Keratinocyte (primary cell): ENCODE results near the gene FBN1. TPM values are rescaled to one million over a fixed set of nuclear protein-coding genes. Genes with fewer than 3 reads are reported as not detected.

Experiments used
- DNase-seq: peaks from one replicate; pipeline ENCODE4 v3.0.0-alpha.2; 2011; ENCODE audit warnings: low read depth, missing footprints, low spot score
- FAIRE-seq: peaks from 2 replicates; lab custom pipeline; 2011; peaks lifted over from hg19 to GRCh38; lab: Jason Lieb, UNC
- H2AFZ ChIP-seq: 2 replicates; pipeline ENCODE4 v1.6.0; 2012; ENCODE audit warnings: low read length, control low read depth, inconsistent platforms; ENCODE audit not compliant: control insufficient read depth
- H3K27ac ChIP-seq: 2 replicates; pipeline ENCODE4 v1.5.1; 2011; ENCODE audit warnings: low read length; ENCODE audit not compliant: control insufficient read depth, insufficient read depth
- H3K27me3 ChIP-seq: 3 replicates; pipeline ENCODE4 v1.6.0; 2011; ENCODE audit warnings: low read length; ENCODE audit not compliant: control insufficient read depth, insufficient read depth; ENCODE audit errors: extremely low read depth
- H3K36me3 ChIP-seq, 2 experiments: 2 replicates in 1 of 2; 3 replicates in 1 of 2; pipeline ENCODE4 v1.5.1; 2011; ENCODE audit warnings: low read length in 2 of 2, mild to moderate bottlenecking in 1 of 2; ENCODE audit not compliant: control insufficient read depth in 2 of 2, insufficient read depth in 2 of 2; ENCODE audit errors: extremely low read depth in 1 of 2
- H3K4me1 ChIP-seq: 3 replicates; pipeline ENCODE4 v1.5.1; 2011; ENCODE audit warnings: low read length; ENCODE audit not compliant: control insufficient read depth, insufficient read depth; ENCODE audit errors: extremely low read depth
- H3K4me2 ChIP-seq: 3 replicates; pipeline ENCODE4 v1.6.0; 2011; ENCODE audit warnings: low read depth, low read length; ENCODE audit not compliant: control insufficient read depth, insufficient read depth; ENCODE audit errors: extremely low read depth
- H3K4me3 ChIP-seq, 3 experiments: fragments of 200-600 bp in 1 of 3; sonication (generic) in 1 of 3; 2 replicates in 2 of 3; 3 replicates in 1 of 3; pipeline ENCODE4 v1.5.1; 2011 to 2016; ENCODE audit warnings: low read length in 3 of 3, mild to moderate bottlenecking in 3 of 3, control low read depth in 2 of 3, inconsistent platforms in 1 of 3, low read depth in 1 of 3, mixed read lengths in 1 of 3, mixed run types in 1 of 3, moderate library complexity in 1 of 3; ENCODE audit not compliant: control insufficient read depth in 2 of 3, insufficient read depth in 2 of 3; ENCODE audit errors: extremely low read depth in 1 of 3
- H3K79me2 ChIP-seq: 2 replicates; pipeline ENCODE4 v1.6.0; 2012; ENCODE audit warnings: low read length; ENCODE audit not compliant: control insufficient read depth, insufficient read depth
- H3K9ac ChIP-seq: 3 replicates; pipeline ENCODE4 v1.6.0; 2011; ENCODE audit warnings: low read length; ENCODE audit not compliant: control insufficient read depth, insufficient read depth; ENCODE audit errors: extremely low read depth
- H3K9me1 ChIP-seq: 3 replicates; pipeline ENCODE4 v1.6.0; 2011; ENCODE audit warnings: low read length; ENCODE audit not compliant: control insufficient read depth, insufficient read depth; ENCODE audit errors: extremely low read depth
- H3K9me3 ChIP-seq: 2 replicates; pipeline ENCODE4 v1.5.1; 2012; ENCODE audit warnings: low read depth, low read length; ENCODE audit not compliant: control insufficient read depth
- H4K20me1 ChIP-seq: 3 replicates; pipeline ENCODE4 v1.6.0; 2011; ENCODE audit warnings: low read length; ENCODE audit not compliant: control insufficient read depth, insufficient read depth; ENCODE audit errors: extremely low read depth
- CTCF ChIP-seq, 3 experiments: IDR thresholded peaks in 1 of 3; conservative IDR thresholded peaks in 1 of 3; optimal IDR thresholded peaks in 1 of 3; 2 replicates in 2 of 3; 3 replicates in 1 of 3; pipeline versions ENCODE3 to v1.5.1; 2011; ENCODE audit warnings: low read length in 3 of 3, mild to moderate bottlenecking in 3 of 3, moderate library complexity in 2 of 3, control low read depth in 1 of 3, inconsistent platforms in 1 of 3; ENCODE audit not compliant: insufficient read depth in 2 of 3; ENCODE audit errors: extremely low read depth in 1 of 3
- EZH2 ChIP-seq: IDR thresholded peaks from one replicate; pipeline ENCODE4 v1.6.1; 2012; ENCODE audit warnings: inconsistent platforms, mild to moderate bottlenecking, low read length, moderate library complexity
- dilution Hi-C: fragments of 300-500 bp; cut with MboI; formaldehyde crosslinking; loops from one replicate; pipeline ENCODE4 v1.7.0; 2020; ENCODE audit warnings: low sequenced_read_pairs; ENCODE audit not compliant: extremely low pct_ligation_motif_present
- polyA plus RNA-seq, 5 experiments: library from polyadenylated mRNA; depleted of rRNA in 3 of 5; stranded (reverse) in 3 of 5; stranded (forward) in 1 of 5; unstranded in 1 of 5; fragments of >200 nt; gene quantifications; 1 replicate in 1 of 5; 2 replicates in 3 of 5; 3 replicates in 1 of 5; pipeline versions ENCODE4 v1.2.1 to v1.2.3, GENCODE V29; 2011 to 2012; ENCODE audit warnings: missing spikeins in 2 of 5, low read depth in 1 of 5, low replicate concordance in 1 of 5

The FBN1 gene
- polyA plus RNA-seq, 1 donor (not counting 4 experiments of a cell fraction or from before 2014, with no cell fraction given) = 3.5 TPM

GRCh38 chr15:48493084-48493762, 152.3 kb downstream of the FBN1 start:
- dilution Hi-C loops = no loop called here
- DNase-seq (no peak), FAIRE-seq (no peak)
- no peaks in the 10 kb centered on the region for H3K9me1 ChIP-seq
- H2AFZ ChIP-seq = no peak overlapping the region
- H3K79me2 ChIP-seq = no peaks in the 10 kb centered on the region
- H3K9me3 ChIP-seq = no peaks in the 10 kb centered on the region
- H3K27me3 ChIP-seq = no peaks in the 10 kb centered on the region
- no peak overlapping the region for H3K4me2 ChIP-seq
- no peak overlapping the region for H3K4me3 ChIP-seq
- peaks cover 5% of the 10 kb centered on the region for H3K4me1 ChIP-seq
- H4K20me1 ChIP-seq = no peaks in the 10 kb centered on the region
- no peak overlapping the region for H3K9ac ChIP-seq
- TF ChIP-seq CTCF (optimal IDR thresholded peaks at IDR 0.05 in 1 of 3, IDR thresholded peaks at IDR 0.05 in 1 of 3, conservative IDR thresholded peaks at IDR 0.05 in 1 of 3; ENCODE audit: extremely low read depth in 1 of 3, insufficient read depth in 2 of 3, low read length in 3 of 3) (no peak), EZH2 (no peak)
- no peak overlapping the region for H3K27ac ChIP-seq
- no peaks in the 10 kb centered on the region for H3K36me3 ChIP-seq

DNA sequence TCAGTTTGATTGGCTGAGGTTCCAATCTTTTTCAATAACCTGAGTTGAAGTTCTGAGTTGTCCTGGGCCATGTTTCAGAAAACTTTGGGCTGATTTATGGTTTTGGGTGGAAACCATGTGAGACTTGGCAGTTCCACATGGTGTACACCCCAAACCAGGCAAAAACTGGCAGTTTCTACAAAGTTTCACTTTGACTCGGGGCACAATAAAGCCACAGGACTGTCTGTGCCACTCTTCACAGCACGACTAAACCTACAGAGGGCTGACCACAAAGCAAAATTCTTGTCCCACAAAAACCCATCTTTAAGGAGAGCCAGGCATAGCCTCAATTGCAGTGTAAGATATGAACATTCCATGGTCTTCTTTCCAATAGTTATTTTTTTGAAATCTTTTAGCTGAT, 159.3 kb downstream of the FBN1 start:
- Histone ChIP-seq H3K36me3 (no peaks in the 10 kb centered on the region), H3K9me1 (no peaks in the 10 kb centered on the region), H2AFZ (no peak overlapping the region), H4K20me1 (no peaks in the 10 kb centered on the region), H3K4me2 (no peak overlapping the region), H3K9ac (no peak overlapping the region), H3K79me2 (no peaks in the 10 kb centered on the region), H3K9me3 (no peaks in the 10 kb centered on the region), H3K4me1 (no peaks in the 10 kb centered on the region), H3K4me3 (no peak overlapping the region), H3K27me3 (no peaks in the 10 kb centered on the region), H3K27ac (no peak overlapping the region)
- FAIRE-seq = no peak
- no peak for DNase-seq
- TF ChIP-seq CTCF (optimal IDR thresholded peaks at IDR 0.05 in 1 of 3, IDR thresholded peaks at IDR 0.05 in 1 of 3, conservative IDR thresholded peaks at IDR 0.05 in 1 of 3; ENCODE audit: extremely low read depth in 1 of 3, insufficient read depth in 2 of 3, low read length in 3 of 3) (no peak), EZH2 (no peak)
- dilution Hi-C loops = no loop called here
